RWPE2 (cell line): ENCODE measurements around the gene DDOST.

ENCODE experiments used
- ATAC-seq: fragments of 200-7000 bp; cut with Tn5 transposase; 3 replicates; pipeline ENCODE4 v1.9.1; 2021; ENCODE audit warnings: low read depth
- DNase-seq: peaks from one replicate; pipeline ENCODE4 v3.0.0-alpha.2; 2020; ENCODE audit warnings: low spot score
- H3K27ac ChIP-seq: fragments of 450-650 bp; 2 replicates; pipeline ENCODE4 v1.5.1; 2017; ENCODE audit warnings: mild to moderate bottlenecking; ENCODE audit not compliant: poor library complexity, severe bottlenecking
- H3K27me3 ChIP-seq: fragments of 250-450 bp; sonication (Bioruptor Pico); 2 replicates; pipeline ENCODE4 v1.5.1; 2021; ENCODE audit warnings: mild to moderate bottlenecking, moderate library complexity; ENCODE audit not compliant: insufficient read depth, poor library complexity, severe bottlenecking
- H3K36me3 ChIP-seq: fragments of 250-450 bp; sonication (Bioruptor Pico); 2 replicates; pipeline ENCODE4 v1.5.1; 2020; ENCODE audit warnings: low read depth, mild to moderate bottlenecking, moderate library complexity
- H3K4me1 ChIP-seq: fragments of 250-450 bp; sonication (Bioruptor Pico); 2 replicates; pipeline ENCODE4 v1.5.1; 2021; ENCODE audit warnings: mild to moderate bottlenecking, moderate library complexity; ENCODE audit not compliant: insufficient read depth, poor library complexity, severe bottlenecking
- H3K4me3 ChIP-seq: fragments of 250-450 bp; sonication (Bioruptor Pico); 2 replicates; pipeline ENCODE4 v1.5.1; 2021; ENCODE audit warnings: mild to moderate bottlenecking, moderate library complexity; ENCODE audit not compliant: severe bottlenecking
- H3K9me3 ChIP-seq: fragments of 250-450 bp; sonication (Bioruptor Pico); 2 replicates; pipeline ENCODE4 v1.5.1; 2021; ENCODE audit warnings: mild to moderate bottlenecking, moderate library complexity; ENCODE audit not compliant: severe bottlenecking
- CTCF ChIP-seq: fragments of 450-650 bp; IDR thresholded peaks from one replicate; pipeline ENCODE4 v1.5.1; 2017; ENCODE audit warnings: mild to moderate bottlenecking, moderate library complexity; ENCODE audit not compliant: poor library complexity, severe bottlenecking

Gene DDOST

GRCh38 chr1:20685741-20686140 lies 24.6 kb upstream of the DDOST start:
- no peak overlapping the region for H3K27ac ChIP-seq
- no peak overlapping the region for H3K4me3 ChIP-seq
- ATAC-seq (no peak), DNase-seq (no peak)
- H3K36me3 ChIP-seq, result no peaks in the 10 kb centered on the region
- H3K4me1 ChIP-seq, result no peaks in the 10 kb centered on the region
- no peaks in the 10 kb centered on the region for H3K9me3 ChIP-seq
- H3K27me3 ChIP-seq, result no peaks in the 10 kb centered on the region
- no peak for TF ChIP-seq CTCF

- Histone ChIP-seq H3K27me3 (no peaks in the 10 kb centered on the region), H3K9me3 (no peaks in the 10 kb centered on the region), H3K4me3 (no peak overlapping the region), H3K4me1 (no peaks in the 10 kb centered on the region), H3K27ac (no peak overlapping the region), H3K36me3 (no peaks in the 10 kb centered on the region)
- TF ChIP-seq CTCF, result no peak
- DNase-seq, result no peak
- ATAC-seq, result no peak
Measured at GRCh38 chr1:20685099-20685662, 24.0 kb upstream of the DDOST start.

GRCh38 chr1:20684651-20685050 lies 23.5 kb upstream of the DDOST start:
- no peak for TF ChIP-seq CTCF
- Histone ChIP-seq H3K36me3 (no peaks in the 10 kb centered on the region), H3K27ac (no peak overlapping the region), H3K9me3 (no peaks in the 10 kb centered on the region), H3K4me1 (no peaks in the 10 kb centered on the region), H3K27me3 (no peaks in the 10 kb centered on the region), H3K4me3 (no peak overlapping the region)
- DNase-seq, result no peak
- no peak for ATAC-seq

- H3K27me3 ChIP-seq, result no peaks in the 10 kb centered on the region
- H3K4me3 ChIP-seq, result no peak overlapping the region
- no peaks in the 10 kb centered on the region for H3K9me3 ChIP-seq
- no peaks in the 10 kb centered on the region for H3K36me3 ChIP-seq
- DNase-seq, result no peak
- no peak overlapping the region for H3K27ac ChIP-seq
- H3K4me1 ChIP-seq, result no peaks in the 10 kb centered on the region
- no peak for TF ChIP-seq CTCF
- ATAC-seq, result no peak
Measured at GRCh38 chr1:20684050-20684620, 23.0 kb upstream of the DDOST start.

- Histone ChIP-seq H3K27ac (no peak overlapping the region), H3K4me3 (no peak overlapping the region), H3K27me3 (no peaks in the 10 kb centered on the region), H3K36me3 (no peaks in the 10 kb centered on the region), H3K9me3 (no peaks in the 10 kb centered on the region), H3K4me1 (no peaks in the 10 kb centered on the region)
- ATAC-seq (no peak), DNase-seq (no peak)
- no peak for TF ChIP-seq CTCF
Measured at GRCh38 chr1:20683614-20684013, 22.4 kb upstream of the DDOST start.
